Stimulated activated CD4-positive, alpha-beta T cell treated with anti-CD3 and anti-CD28 coated beads, TNF-alpha, amount 100 ng/mL, for 1 hour (primary cell): ENCODE measurements around the gene PLS1.
"Not testable (repeated sequence)": the region's sequence is repeated elsewhere in the genome, so short reads cannot be mapped to it uniquely, and the experiment has no call there.

ENCODE experiments used
- DNase-seq, 3 donors: peaks; one replicate each; pipeline ENCODE4 v3.0.0-alpha.2; 2020; ENCODE audit warnings: low read depth in 3 of 3, low spot score in 1 of 3

Gene PLS1

DNA sequence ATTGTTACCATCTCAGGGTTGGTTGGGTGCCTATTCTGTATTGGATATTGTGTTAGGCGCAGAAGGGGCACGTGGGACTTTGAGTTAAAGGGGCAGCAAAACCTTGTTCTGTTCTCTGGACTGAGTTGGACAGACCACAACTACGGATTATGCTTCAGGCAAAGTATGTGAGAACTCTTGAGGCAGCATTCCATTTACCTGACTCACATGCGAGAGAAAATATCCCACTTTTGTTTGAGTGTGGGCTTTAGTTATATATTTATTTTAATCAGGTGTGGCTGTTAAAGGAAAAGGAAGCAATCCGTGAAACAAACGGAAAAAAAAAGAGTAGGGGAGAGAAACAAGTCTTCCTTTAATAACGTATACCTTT, 627 bp upstream of the PLS1 start:
- no peak for DNase-seq

DNA sequence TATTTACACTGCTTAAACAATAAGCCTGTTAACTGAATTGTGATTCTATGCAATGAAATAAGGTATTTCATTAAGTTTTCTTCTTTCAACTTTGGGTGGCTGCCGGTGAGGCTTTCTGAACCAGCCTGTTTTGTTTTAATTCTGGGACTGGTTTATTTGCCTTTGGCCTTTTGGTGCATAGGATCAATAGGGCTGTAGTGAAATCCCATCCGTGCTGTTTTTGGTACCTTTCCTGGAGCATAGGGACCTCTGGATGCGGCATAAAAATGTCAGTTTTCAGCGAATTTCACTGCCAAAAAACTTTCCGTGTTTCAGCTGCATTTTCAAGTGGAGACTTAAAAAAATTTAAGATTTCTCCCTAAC, 514 bp downstream of the PLS1 start:
- DNase-seq: no peak

- DNase-seq: no peak
Measured at GRCh38 chr3:142597906-142598305, 1.7 kb downstream of the PLS1 start.

DNA sequence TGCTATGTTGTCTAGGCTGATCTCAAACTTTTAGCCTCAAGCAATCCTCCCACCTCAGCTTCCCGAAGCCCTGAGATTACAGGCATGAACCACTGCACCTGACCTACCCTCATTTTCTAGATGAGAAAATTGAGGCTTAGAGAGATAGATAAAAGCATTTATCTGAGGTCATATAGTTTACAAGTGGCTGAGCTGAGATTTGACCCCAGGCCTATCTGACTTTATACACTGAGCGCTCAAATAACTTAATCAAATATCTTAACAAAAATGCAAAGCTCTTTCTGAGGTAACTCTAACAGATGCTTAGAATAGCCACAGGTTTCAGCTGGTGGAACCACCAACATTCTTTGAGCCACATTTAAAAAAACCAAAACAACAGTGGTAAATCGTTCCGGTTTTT, 5.5 kb downstream of the PLS1 start:
- no peak for DNase-seq

DNA sequence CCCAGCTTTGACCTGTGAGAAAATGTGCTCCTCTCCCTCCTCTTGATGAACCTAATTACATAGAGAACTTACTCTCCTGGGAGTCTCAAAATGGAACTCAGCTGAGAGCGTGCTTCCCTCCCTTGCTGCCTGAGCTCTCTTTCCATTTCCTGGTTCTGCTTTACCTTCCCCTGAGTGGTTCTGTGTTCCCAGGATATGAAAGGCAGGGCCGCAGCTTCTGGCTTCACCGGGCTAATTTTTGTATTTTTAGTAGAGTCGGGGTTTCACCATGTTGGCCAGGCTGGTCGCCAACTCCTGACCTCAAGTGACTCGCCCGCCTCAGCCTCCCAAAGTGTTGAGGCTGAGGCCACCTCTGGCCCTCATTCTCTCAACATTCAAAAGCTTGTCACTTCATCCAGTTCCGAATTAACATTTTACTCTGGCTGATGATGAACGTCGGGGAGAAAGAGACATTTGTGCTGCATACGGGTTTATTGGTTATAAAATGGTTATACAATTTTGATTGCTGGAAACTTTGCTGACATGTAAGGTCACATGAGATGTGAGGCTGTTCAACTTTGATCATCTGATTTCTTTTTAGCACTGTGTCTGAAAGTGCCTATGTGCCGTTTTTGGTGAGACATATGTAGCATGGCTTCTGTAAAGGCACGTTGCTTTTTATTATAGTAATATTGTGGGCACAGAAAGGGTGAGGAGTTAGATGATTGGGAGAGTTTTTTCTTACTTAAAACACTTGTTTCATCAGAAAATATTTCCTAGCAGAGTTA, 6.6 kb downstream of the PLS1 start:
- no peak for DNase-seq

- not testable (repeated sequence) for DNase-seq
Measured at GRCh38 chr3:142603386-142603705, 7.2 kb downstream of the PLS1 start.

GRCh38 chr3:142604940-142605339, 8.7 kb downstream of the PLS1 start:
- DNase-seq: no peak

DNA sequence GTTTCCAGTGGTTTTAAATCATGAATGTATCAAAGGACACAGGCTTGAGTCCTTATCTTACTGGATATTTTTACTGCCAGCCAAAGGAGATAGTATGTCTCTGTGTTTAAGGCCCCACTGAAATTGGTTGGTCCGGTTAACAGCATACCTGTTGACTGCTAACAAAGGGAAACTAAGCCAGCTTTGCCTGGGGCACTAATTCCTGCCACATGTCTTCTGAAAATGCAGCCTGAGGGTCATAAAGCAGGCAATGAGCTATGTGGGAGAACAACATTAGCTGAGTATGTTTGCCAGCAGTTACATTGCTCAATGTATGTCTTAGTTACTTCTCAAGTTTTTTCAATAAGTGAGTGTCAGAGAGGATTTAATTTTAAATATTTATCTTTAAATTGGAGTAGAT, 12.4 kb downstream of the PLS1 start:
- no peak for DNase-seq

- no peak for DNase-seq
Measured at GRCh38 chr3:142609136-142609535, 12.9 kb downstream of the PLS1 start.

GRCh38 chr3:142611206-142611605, 15.0 kb downstream of the PLS1 start:
- DNase-seq: no peak

DNA sequence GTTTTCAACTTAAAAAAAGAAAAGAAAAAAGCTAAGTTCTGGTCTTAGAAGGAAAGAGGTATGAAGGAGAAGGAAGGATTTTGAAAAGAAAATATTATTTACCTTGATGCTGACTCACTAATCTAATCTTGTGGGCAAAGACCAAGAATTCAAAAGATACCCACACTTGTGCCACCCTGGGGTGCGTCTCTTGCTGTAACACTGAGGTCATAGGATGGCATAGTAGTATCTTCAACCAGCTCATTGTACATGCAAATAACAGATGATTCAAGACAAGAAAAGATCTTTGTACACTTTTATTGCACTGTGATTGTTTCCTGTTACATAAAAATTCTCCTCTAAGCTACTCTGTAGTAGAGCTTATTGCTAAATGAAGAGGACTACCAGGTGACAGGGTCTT, 17.3 kb downstream of the PLS1 start:
- DNase-seq: no peak

GRCh38 chr3:142614059-142614626, 17.9 kb downstream of the PLS1 start:
- no peak for DNase-seq

- no peak for DNase-seq
Measured at GRCh38 chr3:142615171-142615570, 19.0 kb downstream of the PLS1 start.

DNA sequence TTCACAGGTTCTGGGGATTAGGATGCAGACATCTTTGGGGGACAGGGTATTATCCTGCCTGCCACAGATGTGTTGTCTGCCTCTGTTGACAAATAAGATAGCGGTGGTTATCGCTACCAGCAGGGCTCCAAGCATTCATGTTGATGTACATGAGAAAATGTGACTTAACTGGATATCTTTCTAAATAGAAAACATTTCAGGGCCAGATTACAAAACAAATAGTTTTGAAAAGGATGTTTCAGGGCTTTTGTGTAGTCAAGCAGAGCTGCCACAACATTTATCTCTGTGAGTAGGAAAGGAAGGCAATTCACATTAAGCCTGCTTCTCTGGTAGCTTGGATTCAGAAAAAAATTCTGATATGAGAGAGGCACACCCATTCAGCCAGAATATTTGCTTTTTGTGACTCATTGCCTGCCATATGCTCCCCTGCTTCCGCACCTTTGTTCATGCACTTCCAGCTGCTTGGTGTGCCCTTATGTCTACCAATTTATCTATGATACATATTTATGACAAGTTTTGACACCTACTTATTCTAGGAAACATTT, 22.8 kb downstream of the PLS1 start:
- DNase-seq: no peak

DNA sequence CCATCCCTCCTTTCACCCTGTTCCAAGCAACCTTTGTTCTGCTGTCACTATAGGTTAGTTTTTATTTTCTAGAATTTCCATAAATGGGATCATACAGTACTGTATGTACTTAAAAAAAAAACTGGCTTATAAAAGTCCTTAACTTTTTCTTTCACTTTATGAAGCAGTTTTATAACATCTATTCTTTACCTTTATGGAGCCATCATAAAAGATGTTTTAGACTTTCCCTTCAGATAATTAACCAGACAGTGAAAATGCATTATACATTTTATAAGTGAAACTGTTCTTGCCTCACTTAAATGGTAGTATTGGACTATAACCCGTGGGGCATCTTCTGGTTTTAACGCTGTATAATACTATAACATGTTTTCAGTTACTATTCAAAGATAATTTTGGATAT, 26.2 kb downstream of the PLS1 start:
- DNase-seq: no peak

DNA sequence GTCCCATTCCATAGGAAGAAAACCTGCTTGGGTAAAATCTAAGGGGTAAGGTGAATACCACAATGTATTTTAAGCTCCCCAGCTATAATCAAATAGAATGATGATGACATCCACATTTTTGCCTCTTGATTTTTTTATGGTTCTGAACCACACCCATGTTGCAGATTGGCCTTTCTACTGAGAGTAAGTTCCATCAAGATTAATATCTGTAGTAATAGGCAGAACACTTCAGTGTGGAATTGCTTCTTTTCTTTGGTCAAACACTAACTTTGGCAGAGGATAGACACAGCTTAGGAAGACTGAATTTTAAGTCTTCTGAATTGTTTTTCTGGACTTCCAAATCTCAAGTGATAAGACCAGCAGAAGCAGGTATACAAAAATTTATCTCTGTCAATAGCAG, 27.0 kb downstream of the PLS1 start:
- DNase-seq: no peak

DNA sequence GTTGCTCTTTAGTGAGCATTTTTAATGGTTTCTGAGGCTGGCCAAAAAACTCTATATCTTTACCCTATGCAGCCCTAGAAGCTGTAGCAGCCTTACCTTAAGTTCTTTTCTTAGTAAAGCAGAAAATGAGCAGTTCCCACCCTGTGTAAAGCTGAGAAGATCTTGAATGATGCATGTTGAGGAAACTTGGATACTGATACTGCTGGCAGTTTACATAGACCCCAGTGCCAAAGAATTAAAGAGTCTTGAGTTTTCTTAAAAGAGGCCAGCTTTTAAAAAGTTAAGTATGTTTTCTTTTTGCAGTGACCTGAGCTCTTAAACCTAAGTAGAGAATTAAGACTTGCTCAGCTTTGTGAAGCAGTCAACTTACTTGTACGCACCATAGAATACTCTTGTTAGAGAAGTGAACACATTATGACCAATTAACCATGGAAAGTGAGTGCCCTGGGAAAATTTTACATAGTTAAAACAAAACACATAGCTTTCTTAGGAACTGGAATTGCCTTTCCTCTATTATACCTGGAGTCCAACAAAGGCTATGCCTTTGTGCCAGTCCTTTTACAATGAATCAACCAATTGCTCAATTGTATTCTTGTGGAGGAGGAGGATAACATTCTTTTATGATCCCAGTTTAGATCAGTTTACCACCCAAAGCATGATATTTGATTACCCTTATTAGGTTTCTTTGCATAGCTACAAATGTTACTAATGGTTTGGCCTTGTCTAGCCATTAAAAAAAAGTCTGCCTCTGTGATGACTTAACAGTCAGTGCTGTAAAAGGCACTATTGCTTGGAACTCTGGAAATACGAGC, 28.4 kb downstream of the PLS1 start:
- DNase-seq: no peak

DNA sequence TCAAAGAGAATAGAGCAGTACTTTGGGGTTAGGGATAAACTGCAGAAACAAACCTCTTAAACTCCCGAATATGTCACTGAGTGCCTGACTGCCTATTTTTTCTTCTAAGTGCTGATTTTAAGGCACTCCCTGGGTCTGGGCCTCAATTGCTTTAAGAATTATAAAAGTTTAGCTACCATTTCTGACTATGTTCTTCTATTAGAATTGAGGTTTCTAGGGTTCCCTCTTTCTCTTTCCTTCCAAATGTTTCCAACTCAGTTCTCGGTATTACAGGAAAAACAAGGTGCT, 28.9 kb downstream of the PLS1 start:
- DNase-seq: no peak

- no peak for DNase-seq
Measured at GRCh38 chr3:142626971-142627370, 30.8 kb downstream of the PLS1 start.

DNA sequence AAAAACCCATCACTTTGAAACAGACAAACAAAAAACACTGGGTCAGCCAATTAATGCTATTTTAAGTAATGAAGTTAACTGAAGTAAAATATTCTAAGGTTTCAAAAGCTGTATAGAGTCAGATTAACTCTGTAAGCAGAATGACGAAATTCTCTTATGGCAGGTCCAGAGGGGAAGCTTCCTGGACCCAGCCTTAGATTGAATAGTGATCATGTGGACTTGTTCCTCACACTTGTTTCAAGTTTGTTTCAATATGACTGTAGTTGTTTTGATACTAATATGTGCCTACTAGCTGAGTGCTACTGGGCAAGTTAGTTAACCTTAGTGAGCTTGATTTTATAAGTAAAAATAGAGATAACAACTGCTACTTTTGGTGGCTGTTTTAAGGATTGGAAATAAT, 32.6 kb downstream of the PLS1 start:
- no peak for DNase-seq

GRCh38 chr3:142633073-142633472, 36.9 kb downstream of the PLS1 start:
- DNase-seq: no peak

GRCh38 chr3:142636050-142636449, 39.9 kb downstream of the PLS1 start:
- DNase-seq: no peak

- DNase-seq: no peak
Measured at GRCh38 chr3:142636664-142637063, 40.5 kb downstream of the PLS1 start.
